Endothelial cell of umbilical vein (primary cell): ENCODE data around the gene POTEJ. TPM values are rescaled to one million over a fixed set of nuclear protein-coding genes. Genes with fewer than 3 reads are reported as not detected.
A peak's percentile ranks its signal among the peaks of the same experiment; 100 is the strongest.
"Not testable (repeated sequence)": the region's sequence is repeated elsewhere in the genome, so short reads cannot be mapped to it uniquely, and the experiment has no call there.

Experiments used
- BruUV-seq: library from RNA; stranded (reverse); fragments of 400-500 nt; replicated peaks from 2 replicates; lab custom pipeline; 2021; lab: Mats Ljungman, UMichigan
- CTCF ChIA-PET: fragments of 300-600, 350-600 bp; sonication (Branson Sonifier 250); formaldehyde crosslinking; loops from one replicate; lab custom pipeline; 2021; ENCODE audit warnings: antibody characterized with exemption, inconsistent platforms; lab: Charles Lee
- POLR2A ChIA-PET: fragments of 300-600, 350-600 bp; sonication (Branson Sonifier 250); formaldehyde crosslinking; loops from one replicate; lab custom pipeline; 2021; ENCODE audit warnings: antibody characterized with exemption, inconsistent platforms; lab: Charles Lee
- DNase-seq: peaks from one replicate; pipeline ENCODE4 v3.0.0-alpha.2; 2011; ENCODE audit warnings: low read depth, low spot score
- FAIRE-seq: peaks from 2 replicates; lab custom pipeline; 2011; peaks lifted over from hg19 to GRCh38; lab: Jason Lieb, UNC
- H2AFZ ChIP-seq: 2 replicates; pipeline ENCODE4 v1.6.0; 2012; ENCODE audit warnings: low read depth, low read length, control low read depth, inconsistent platforms
- H3K27ac ChIP-seq: 2 replicates; pipeline ENCODE4 v1.5.1; 2011; ENCODE audit warnings: low read depth, mild to moderate bottlenecking, control low read depth, low read length, moderate library complexity; ENCODE audit not compliant: insufficient read depth
- H3K27me3 ChIP-seq, 2 experiments: 2 replicates each; pipeline versions ENCODE4 v1.6.0 to v1.6.1; 2011; ENCODE audit warnings: low read length in 2 of 2, mixed read lengths in 1 of 2; ENCODE audit not compliant: control insufficient read depth in 2 of 2, insufficient read depth in 2 of 2
- H3K36me3 ChIP-seq, 2 experiments: 2 replicates in 1 of 2; 3 replicates in 1 of 2; pipeline ENCODE4 v1.5.1; 2011; ENCODE audit warnings: low read length in 2 of 2, mild to moderate bottlenecking in 1 of 2, moderate library complexity in 1 of 2; ENCODE audit not compliant: control insufficient read depth in 2 of 2, insufficient read depth in 2 of 2; ENCODE audit errors: extremely low read depth in 1 of 2
- H3K4me1 ChIP-seq: 3 replicates; pipeline ENCODE4 v1.5.1; 2011; ENCODE audit warnings: mild to moderate bottlenecking, low read length; ENCODE audit not compliant: control insufficient read depth, insufficient read depth; ENCODE audit errors: extremely low read depth
- H3K4me2 ChIP-seq: 2 replicates; pipeline ENCODE4 v1.6.1; 2011; ENCODE audit warnings: low read length, control low read depth, mixed read lengths; ENCODE audit not compliant: insufficient read depth
- H3K4me3 ChIP-seq, 3 experiments: fragments of 200-600 bp in 1 of 3; sonication (generic), shearing (Covaris generic) in 1 of 3; replicated peaks in 1 of 3; 2 replicates each; pipeline ENCODE4 v1.5.1; 2011 to 2016; ENCODE audit warnings: control low read depth in 3 of 3, low read length in 3 of 3, mild to moderate bottlenecking in 2 of 3, inconsistent platforms in 1 of 3, low read depth in 1 of 3, moderate library complexity in 1 of 3; ENCODE audit not compliant: insufficient read depth in 1 of 3
- H3K79me2 ChIP-seq: 2 replicates; pipeline ENCODE4 v1.6.0; 2012; ENCODE audit warnings: low read length, inconsistent platforms; ENCODE audit not compliant: control insufficient read depth, insufficient read depth
- H3K9ac ChIP-seq: replicated peaks from 2 replicates; pipeline ENCODE3; 2011; ENCODE audit warnings: low read length, control low read depth; ENCODE audit not compliant: insufficient read depth; ENCODE audit errors: extremely low read depth
- H3K9me1 ChIP-seq: replicated peaks from 3 replicates; pipeline ENCODE4 v1.6.0; 2011; ENCODE audit warnings: mild to moderate bottlenecking, low read length; ENCODE audit not compliant: control insufficient read depth, insufficient read depth; ENCODE audit errors: extremely low read depth
- H3K9me3 ChIP-seq: replicated peaks from 2 replicates; pipeline ENCODE4 v1.5.1; 2012; ENCODE audit warnings: low read length, inconsistent platforms; ENCODE audit not compliant: control insufficient read depth, insufficient read depth
- H4K20me1 ChIP-seq: replicated peaks from 2 replicates; pipeline ENCODE3; 2011; ENCODE audit warnings: mild to moderate bottlenecking, low read length; ENCODE audit not compliant: control insufficient read depth, insufficient read depth; ENCODE audit errors: extremely low read depth
- dilution Hi-C: fragments of 300-500 bp; cut with MboI; formaldehyde crosslinking; loops from one replicate; pipeline ENCODE4 v1.15.0; 2019; ENCODE audit warnings: low sequenced_read_pairs; ENCODE audit not compliant: extremely low pct_ligation_motif_present
- intact Hi-C: fragments of 100-400 bp; cut with micrococcal nuclease; formaldehyde crosslinking; loops from one replicate; pipeline ENCODE4 v1.10.0; 2022
- polyA plus RNA-seq, 4 experiments: library from polyadenylated mRNA; depleted of rRNA in 3 of 4; stranded (reverse) in 3 of 4; unstranded in 1 of 4; fragments of >200 nt; gene quantifications; 2 replicates each; pipeline versions ENCODE4 v1.2.1 to v1.2.3, GENCODE V29; 2011 to 2012; ENCODE audit warnings: missing spikeins in 1 of 4
- total RNA-seq: library from RNA; stranded (reverse); gene quantifications from 2 replicates; pipeline ENCODE4 v1.2.3, GENCODE V29; 2021

Gene POTEJ
- total and polyA plus RNA-seq, 2 donors (not counting 3 experiments of a cell fraction or from before 2014, with no cell fraction given): 0.03 to 0.24 TPM

DNA sequence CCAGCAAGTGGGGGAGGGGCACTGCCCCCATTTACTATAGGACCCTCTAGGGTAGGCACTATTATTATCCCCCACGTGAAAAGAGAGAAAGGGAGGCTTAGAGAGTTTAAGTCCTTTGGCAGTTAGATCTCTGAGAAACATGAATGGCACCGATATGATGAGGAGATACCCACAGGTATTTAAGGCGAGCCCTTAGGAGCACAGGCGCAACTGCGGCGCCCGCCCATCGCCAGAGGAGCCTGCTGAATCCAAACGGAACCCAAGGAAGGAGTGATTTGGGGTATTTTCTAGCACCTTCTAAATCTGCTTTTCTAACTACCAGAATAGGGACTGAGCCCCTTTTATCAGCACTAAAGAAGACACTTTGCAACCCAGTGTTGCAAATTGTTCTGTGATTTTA, 11.3 kb upstream of the POTEJ start:
- BruUV-seq, CTCF ChIA-PET, dilution Hi-C loops: not testable (repeated sequence)

GRCh38 chr2:130601648-130602302, 9.5 kb upstream of the POTEJ start:
- H3K9ac ChIP-seq, H3K9me1 ChIP-seq, POLR2A ChIA-PET, H3K4me1 ChIP-seq, H3K27ac ChIP-seq, H3K4me2 ChIP-seq, H3K9me3 ChIP-seq, H4K20me1 ChIP-seq, H3K36me3 ChIP-seq, H3K27me3 ChIP-seq, CTCF ChIA-PET, H3K4me3 ChIP-seq, intact Hi-C loops, dilution Hi-C loops, H2AFZ ChIP-seq, DNase-seq, BruUV-seq, H3K79me2 ChIP-seq: not testable (repeated sequence)
- peak; percentile 21 for FAIRE-seq

More for the DNA sequence above, 11.3 kb upstream of the POTEJ start:
- intact Hi-C loops, H3K4me3 ChIP-seq, H3K27me3 ChIP-seq, H3K36me3 ChIP-seq, DNase-seq, H3K9me1 ChIP-seq, H3K9me3 ChIP-seq, H3K4me1 ChIP-seq, POLR2A ChIA-PET, H3K4me2 ChIP-seq, FAIRE-seq, H4K20me1 ChIP-seq, H3K9ac ChIP-seq, H2AFZ ChIP-seq, H3K27ac ChIP-seq, H3K79me2 ChIP-seq: not testable (repeated sequence)

GRCh38 chr2:130608276-130609001, 2.8 kb upstream of the POTEJ start:
- H3K36me3 ChIP-seq, H3K27me3 ChIP-seq, POLR2A ChIA-PET, H3K4me1 ChIP-seq, intact Hi-C loops, BruUV-seq, H3K9ac ChIP-seq, H3K4me2 ChIP-seq, H3K4me3 ChIP-seq, H3K27ac ChIP-seq, DNase-seq, H3K9me1 ChIP-seq, H3K79me2 ChIP-seq, H3K9me3 ChIP-seq, CTCF ChIA-PET, dilution Hi-C loops, H4K20me1 ChIP-seq, H2AFZ ChIP-seq: not testable (repeated sequence)
- FAIRE-seq: peak; percentile 38
